ENCODE data around the gene COMMD1. TPM values are rescaled to one million over a fixed set of nuclear protein-coding genes. Genes with fewer than 3 reads are reported as not detected.

The COMMD1 gene
- total and polyA plus RNA-seq, 2 donors (not counting 3 experiments of a cell fraction or from before 2014, with no cell fraction given), result 39.5 to 57.1 TPM

DNA sequence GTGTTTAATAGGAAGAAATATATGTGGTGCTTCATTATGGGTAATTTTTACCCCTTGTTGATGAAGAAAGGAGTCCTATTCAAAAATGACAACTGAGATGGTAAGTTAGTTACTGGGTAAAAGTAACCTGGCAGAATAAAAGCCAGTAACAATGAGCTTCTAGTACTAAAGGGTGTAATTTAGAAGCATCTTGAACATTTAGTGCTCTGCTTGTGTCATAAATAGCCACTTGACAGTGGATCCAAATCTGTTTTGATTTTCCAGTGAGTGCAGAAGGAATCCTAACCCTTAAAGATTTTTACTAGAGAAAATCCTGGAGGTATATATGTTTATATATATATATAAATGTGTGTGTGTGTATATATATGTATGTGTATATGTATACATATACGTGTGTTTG is 15.1 kb downstream of the COMMD1 start:
- TF ChIP-seq, protein P1, sequence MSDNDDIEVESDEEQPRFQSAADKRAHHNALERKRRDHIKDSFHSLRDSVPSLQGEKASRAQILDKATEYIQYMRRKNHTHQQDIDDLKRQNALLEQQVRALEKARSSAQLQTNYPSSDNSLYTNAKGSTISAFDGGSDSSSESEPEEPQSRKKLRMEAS (IDR thresholded peaks at IDR 0.05; ENCODE audit: insufficient read depth, insufficient read length), result no peak
- TF ChIP-seq, protein P2, sequence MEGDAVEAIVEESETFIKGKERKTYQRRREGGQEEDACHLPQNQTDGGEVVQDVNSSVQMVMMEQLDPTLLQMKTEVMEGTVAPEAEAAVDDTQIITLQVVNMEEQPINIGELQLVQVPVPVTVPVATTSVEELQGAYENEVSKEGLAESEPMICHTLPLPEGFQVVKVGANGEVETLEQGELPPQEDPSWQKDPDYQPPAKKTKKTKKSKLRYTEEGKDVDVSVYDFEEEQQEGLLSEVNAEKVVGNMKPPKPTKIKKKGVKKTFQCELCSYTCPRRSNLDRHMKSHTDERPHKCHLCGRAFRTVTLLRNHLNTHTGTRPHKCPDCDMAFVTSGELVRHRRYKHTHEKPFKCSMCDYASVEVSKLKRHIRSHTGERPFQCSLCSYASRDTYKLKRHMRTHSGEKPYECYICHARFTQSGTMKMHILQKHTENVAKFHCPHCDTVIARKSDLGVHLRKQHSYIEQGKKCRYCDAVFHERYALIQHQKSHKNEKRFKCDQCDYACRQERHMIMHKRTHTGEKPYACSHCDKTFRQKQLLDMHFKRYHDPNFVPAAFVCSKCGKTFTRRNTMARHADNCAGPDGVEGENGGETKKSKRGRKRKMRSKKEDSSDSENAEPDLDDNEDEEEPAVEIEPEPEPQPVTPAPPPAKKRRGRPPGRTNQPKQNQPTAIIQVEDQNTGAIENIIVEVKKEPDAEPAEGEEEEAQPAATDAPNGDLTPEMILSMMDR (IDR thresholded peaks at IDR 0.05; ENCODE audit: extremely low read depth in 1 of 2, insufficient read depth in 1 of 2, low read depth in 1 of 2, low read length in 2 of 2), result no peak
- TF ChIP-seq GATA2 (IDR thresholded peaks at IDR 0.05; ENCODE audit: insufficient read depth, insufficient read length, low read depth, low read length), result no peak
- TF ChIP-seq EZH2 (IDR thresholded peaks at IDR 0.05; ENCODE audit: borderline replicate concordance, low read depth, low read length, severe bottlenecking), result no peak
- TF ChIP-seq POLR2AphosphoS5 (IDR thresholded peaks at IDR 0.05; ENCODE audit: insufficient read depth, low read depth, low read length), result no peak
- FAIRE-seq (no peak), DNase-seq (ENCODE audit: low read depth, low spot score) (no peak)
- intact Hi-C loops (cut with micrococcal nuclease) (no loop called here), dilution Hi-C loops (cut with MboI; ENCODE audit: extremely low pct_ligation_motif_present, low sequenced_read_pairs) (no loop called here)
- H4K20me1 ChIP-seq (replicated peaks; ENCODE audit: control insufficient read depth, extremely low read depth, insufficient read depth, low read length), result no peaks in the 10 kb centered on the region
- no peak overlapping the region for H2AFZ ChIP-seq (ENCODE audit: low read depth, low read length)
- no peak overlapping the region for H3K4me2 ChIP-seq (ENCODE audit: insufficient read depth, low read length)
- H3K9me3 ChIP-seq (replicated peaks; ENCODE audit: control insufficient read depth, insufficient read depth, low read length), result no peaks in the 10 kb centered on the region
- H3K27ac ChIP-seq (ENCODE audit: insufficient read depth, low read depth, low read length), result no peak overlapping the region
- H3K36me3 ChIP-seq (ENCODE audit: control insufficient read depth in 2 of 2, extremely low read depth in 1 of 2, insufficient read depth in 2 of 2, low read length in 2 of 2), result peaks cover 0 to 2% of the 10 kb centered on the region in 2 experiments
- ChIA-PET POLR2A (no interaction called here), CTCF (interaction anchor here (1.5 kb wide), 1 partner anchor 491 kb away, joined by 3 read pairs; no protein-coding TSS in a partner anchor)
- H3K4me3 ChIP-seq (replicated peaks in 1 of 3; ENCODE audit: insufficient read depth in 1 of 3, low read depth in 1 of 3, low read length in 3 of 3), result no peak overlapping the region
- no peaks in the 10 kb centered on the region for H3K27me3 ChIP-seq (ENCODE audit: control insufficient read depth in 2 of 2, insufficient read depth in 2 of 2, low read length in 2 of 2)
- BruUV-seq (replicated peaks), result no TSS peak
- H3K4me1 ChIP-seq (ENCODE audit: control insufficient read depth, extremely low read depth, insufficient read depth, low read length), result no peaks in the 10 kb centered on the region
- no peaks in the 10 kb centered on the region for H3K9me1 ChIP-seq (replicated peaks; ENCODE audit: control insufficient read depth, extremely low read depth, insufficient read depth, low read length)
- H3K9ac ChIP-seq (replicated peaks; ENCODE audit: extremely low read depth, insufficient read depth, low read length), result no peak overlapping the region
- H3K79me2 ChIP-seq (ENCODE audit: control insufficient read depth, insufficient read depth, low read length), result no peaks in the 10 kb centered on the region
